K562 (cell line): ENCODE measurements around the gene BOLA1. TPM values are rescaled to one million over a fixed set of nuclear protein-coding genes. Genes with fewer than 3 reads are reported as not detected.
A peak's percentile ranks its signal among the peaks of the same experiment; 100 is the strongest.

Experiments
- BRCA1 ChIP-seq, 2 experiments: fragments of 450-650 bp in 1 of 2; sonication (generic) in 1 of 2; formaldehyde crosslinking in 1 of 2; IDR thresholded peaks; 2 replicates each; pipeline versions ENCODE4 v1.5.0 to v1.6.1; 2017 to 2020; ENCODE audit warnings: mild to moderate bottlenecking in 1 of 2, missing genetic modification reagents in 1 of 2
- BRD4 ChIP-seq: fragments of 200-600 bp; sonication (generic); IDR thresholded peaks from 2 replicates; pipeline ENCODE4 v1.6.1; 2017; ENCODE audit warnings: inconsistent platforms
- CUX1 ChIP-seq: fragments of 200-800 bp; sonication (Bioruptor generic); IDR thresholded peaks from 2 replicates; pipeline ENCODE4 v1.6.1; 2016; ENCODE audit warnings: missing genetic modification characterization, missing compliant biosample characterization
- KAT2B ChIP-seq: IDR thresholded peaks from one replicate; pipeline ENCODE4 v1.6.1; 2012; ENCODE audit warnings: low read depth, mild to moderate bottlenecking, control low read depth, inconsistent platforms, low read length, moderate library complexity
- KHSRP ChIP-seq: fragments of 450-650 bp; IDR thresholded peaks from 2 replicates; pipeline ENCODE4 v1.6.1; 2017
- KLF10 ChIP-seq: fragments of 250-450 bp; sonication (Bioruptor Pico); IDR thresholded peaks from 2 replicates; pipeline ENCODE4 v1.6.1; 2021; ENCODE audit warnings: matching md5 sums
- RHOXF2B ChIP-seq: fragments of 250-450 bp; sonication (Bioruptor Pico); conservative IDR thresholded peaks from 2 replicates; pipeline ENCODE4 v1.5.1; 2021
- ZC3H8 ChIP-seq: fragments of 450-650 bp; IDR thresholded peaks from 2 replicates; pipeline ENCODE4 v1.6.1; 2017
- ZFP91 ChIP-seq: sonication (generic); formaldehyde crosslinking; IDR thresholded peaks from 2 replicates; pipeline ENCODE4 v1.8.0; 2022; ENCODE audit warnings: mild to moderate bottlenecking, missing genetic modification reagents
- polyA plus RNA-seq, 8 experiments: library from polyadenylated mRNA; depleted of rRNA in 4 of 8; stranded (reverse) in 5 of 8; unstranded in 3 of 8; fragments of >200 nt; fragmentation: Nextera tagmentation in 2 of 8; fragmentation: Illumina TruSeq in 1 of 8; extraction: Ambion mirVana in 2 of 8; extraction: Trizol in 1 of 8; gene quantifications; 2 replicates each; pipeline versions ENCODE4 v1.2.1 to v1.2.3, GENCODE V29; 2011 to 2014; ENCODE audit warnings: inconsistent platforms in 1 of 8, missing spikeins in 1 of 8
- total RNA-seq, 7 experiments: library from RNA; depleted of rRNA in 6 of 7; stranded (reverse); fragments of >200 nt in 6 of 7; fragmentation: Illumina TruSeq in 2 of 7; extraction: Trizol in 2 of 7; gene quantifications; 2 replicates each; pipeline versions ENCODE4 v1.2.1 to v1.2.3, GENCODE V29; 2011 to 2021; ENCODE audit warnings: low replicate concordance in 1 of 7
- TF ChIP-seq, protein P1 (sequence below): fragments of 450-650 bp; IDR thresholded peaks from 2 replicates; pipeline ENCODE4 v1.6.1; 2016; ENCODE audit warnings: missing biosample characterization, missing genetic modification characterization
- TF ChIP-seq, protein P2 (sequence below): fragments of 450-650 bp; IDR thresholded peaks from 2 replicates; pipeline ENCODE4 v1.6.1; 2016; ENCODE audit warnings: low read depth

BOLA1 gene
- total and polyA plus RNA-seq, 9 of the 15 experiments (the other 6 are each of a cell fraction or from before 2014, with no cell fraction given): 0.18 to 1.2 (median 0.40) TPM; not detected in 2

- TF ChIP-seq CUX1 (no peak), RHOXF2B (CRISPR knock-in tag) (no peak), ZFP91 (CRISPR knock-in tag) (peak; percentile 17; the same call in 1 of the 2 replicates), BRD4 (no peak; the same call in 1 of the 2 replicates), BRCA1 (IDR thresholded peaks at IDR 0.05) (no peak), BRCA1 (CRISPR knock-in tag; IDR thresholded peaks at IDR 0.05) (no peak), ZC3H8 (no peak), KHSRP (no peak), KLF10 (CRISPR knock-in tag) (no peak), KAT2B (no peak)
- TF ChIP-seq, protein P1, sequence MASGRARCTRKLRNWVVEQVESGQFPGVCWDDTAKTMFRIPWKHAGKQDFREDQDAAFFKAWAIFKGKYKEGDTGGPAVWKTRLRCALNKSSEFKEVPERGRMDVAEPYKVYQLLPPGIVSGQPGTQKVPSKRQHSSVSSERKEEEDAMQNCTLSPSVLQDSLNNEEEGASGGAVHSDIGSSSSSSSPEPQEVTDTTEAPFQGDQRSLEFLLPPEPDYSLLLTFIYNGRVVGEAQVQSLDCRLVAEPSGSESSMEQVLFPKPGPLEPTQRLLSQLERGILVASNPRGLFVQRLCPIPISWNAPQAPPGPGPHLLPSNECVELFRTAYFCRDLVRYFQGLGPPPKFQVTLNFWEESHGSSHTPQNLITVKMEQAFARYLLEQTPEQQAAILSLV: no peak
- TF ChIP-seq, protein P2, sequence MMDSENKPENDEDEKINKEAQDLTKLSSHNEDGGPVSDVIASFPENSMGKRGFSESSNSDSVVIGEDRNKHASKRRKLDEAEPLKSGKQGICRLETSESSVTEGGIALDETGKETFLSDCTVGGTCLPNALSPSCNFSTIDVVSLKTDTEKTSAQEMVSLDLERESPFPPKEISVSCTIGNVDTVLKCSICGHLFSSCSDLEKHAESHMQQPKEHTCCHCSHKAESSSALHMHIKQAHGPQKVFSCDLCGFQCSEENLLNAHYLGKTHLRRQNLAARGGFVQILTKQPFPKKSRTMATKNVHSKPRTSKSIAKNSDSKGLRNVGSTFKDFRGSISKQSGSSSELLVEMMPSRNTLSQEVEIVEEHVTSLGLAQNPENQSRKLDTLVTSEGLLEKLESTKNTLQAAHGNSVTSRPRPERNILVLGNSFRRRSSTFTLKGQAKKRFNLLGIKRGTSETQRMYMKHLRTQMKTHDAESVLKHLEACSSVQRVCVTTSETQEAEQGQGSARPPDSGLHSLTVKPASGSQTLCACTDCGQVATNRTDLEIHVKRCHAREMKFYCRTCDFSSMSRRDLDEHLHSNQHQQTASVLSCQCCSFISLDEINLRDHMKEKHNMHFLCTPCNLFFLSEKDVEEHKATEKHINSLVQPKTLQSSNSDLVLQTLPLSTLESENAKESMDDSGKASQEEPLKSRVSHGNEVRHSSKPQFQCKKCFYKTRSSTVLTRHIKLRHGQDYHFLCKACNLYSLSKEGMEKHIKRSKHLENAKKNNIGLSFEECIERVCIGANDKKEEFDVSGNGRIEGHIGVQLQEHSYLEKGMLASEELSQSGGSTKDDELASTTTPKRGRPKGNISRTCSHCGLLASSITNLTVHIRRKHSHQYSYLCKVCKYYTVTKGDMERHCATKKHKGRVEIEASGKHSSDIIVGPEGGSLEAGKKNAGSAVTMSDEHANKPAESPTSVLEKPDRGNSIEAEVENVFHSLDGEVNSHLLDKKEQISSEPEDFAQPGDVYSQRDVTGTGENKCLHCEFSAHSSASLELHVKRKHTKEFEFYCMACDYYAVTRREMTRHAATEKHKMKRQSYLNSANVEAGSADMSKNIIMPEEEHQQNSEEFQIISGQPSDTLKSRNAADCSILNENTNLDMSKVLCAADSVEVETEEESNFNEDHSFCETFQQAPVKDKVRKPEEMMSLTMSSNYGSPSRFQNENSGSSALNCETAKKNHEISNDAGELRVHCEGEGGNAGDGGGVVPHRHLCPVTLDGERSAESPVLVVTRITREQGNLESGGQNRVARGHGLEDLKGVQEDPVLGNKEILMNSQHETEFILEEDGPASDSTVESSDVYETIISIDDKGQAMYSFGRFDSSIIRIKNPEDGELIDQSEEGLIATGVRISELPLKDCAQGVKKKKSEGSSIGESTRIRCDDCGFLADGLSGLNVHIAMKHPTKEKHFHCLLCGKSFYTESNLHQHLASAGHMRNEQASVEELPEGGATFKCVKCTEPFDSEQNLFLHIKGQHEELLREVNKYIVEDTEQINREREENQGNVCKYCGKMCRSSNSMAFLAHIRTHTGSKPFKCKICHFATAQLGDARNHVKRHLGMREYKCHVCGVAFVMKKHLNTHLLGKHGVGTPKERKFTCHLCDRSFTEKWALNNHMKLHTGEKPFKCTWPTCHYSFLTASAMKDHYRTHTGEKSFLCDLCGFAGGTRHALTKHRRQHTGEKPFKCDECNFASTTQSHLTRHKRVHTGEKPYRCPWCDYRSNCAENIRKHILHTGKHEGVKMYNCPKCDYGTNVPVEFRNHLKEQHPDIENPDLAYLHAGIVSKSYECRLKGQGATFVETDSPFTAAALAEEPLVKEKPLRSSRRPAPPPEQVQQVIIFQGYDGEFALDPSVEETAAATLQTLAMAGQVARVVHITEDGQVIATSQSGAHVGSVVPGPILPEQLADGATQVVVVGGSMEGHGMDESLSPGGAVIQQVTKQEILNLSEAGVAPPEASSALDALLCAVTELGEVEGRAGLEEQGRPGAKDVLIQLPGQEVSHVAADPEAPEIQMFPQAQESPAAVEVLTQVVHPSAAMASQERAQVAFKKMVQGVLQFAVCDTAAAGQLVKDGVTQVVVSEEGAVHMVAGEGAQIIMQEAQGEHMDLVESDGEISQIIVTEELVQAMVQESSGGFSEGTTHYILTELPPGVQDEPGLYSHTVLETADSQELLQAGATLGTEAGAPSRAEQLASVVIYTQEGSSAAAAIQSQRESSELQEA: no peak
These were observed 11.7 kb upstream of the BOLA1 start (continued) for GRCh38 chr1:149887456-149888246.
